ENCODE data around the gene SYNE2.
"Not testable (repeated sequence)": the region's sequence is repeated elsewhere in the genome, so short reads cannot be mapped to it uniquely, and the experiment has no call there.

The SYNE2 gene

DNA sequence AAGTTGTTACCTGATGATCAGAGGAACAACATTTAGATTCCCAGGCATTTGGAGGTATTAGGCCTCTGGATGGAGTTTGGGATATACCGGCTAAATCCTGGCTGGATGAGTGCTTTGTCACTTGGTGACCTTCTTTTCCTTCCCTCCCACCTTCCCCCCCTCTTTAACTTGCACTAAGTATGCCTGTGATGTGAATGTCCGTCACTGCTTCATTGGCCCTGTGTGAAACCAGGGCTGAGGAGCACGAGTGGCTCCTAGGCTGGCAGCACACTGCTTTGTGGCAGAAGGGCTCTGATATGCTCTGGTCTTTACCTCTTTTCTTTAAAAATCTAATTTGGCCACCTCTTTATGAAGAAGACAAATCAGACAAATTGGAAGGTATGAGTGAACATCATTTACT, 345.7 kb downstream of the SYNE2 start:
- DNase-seq = no peak

DNA sequence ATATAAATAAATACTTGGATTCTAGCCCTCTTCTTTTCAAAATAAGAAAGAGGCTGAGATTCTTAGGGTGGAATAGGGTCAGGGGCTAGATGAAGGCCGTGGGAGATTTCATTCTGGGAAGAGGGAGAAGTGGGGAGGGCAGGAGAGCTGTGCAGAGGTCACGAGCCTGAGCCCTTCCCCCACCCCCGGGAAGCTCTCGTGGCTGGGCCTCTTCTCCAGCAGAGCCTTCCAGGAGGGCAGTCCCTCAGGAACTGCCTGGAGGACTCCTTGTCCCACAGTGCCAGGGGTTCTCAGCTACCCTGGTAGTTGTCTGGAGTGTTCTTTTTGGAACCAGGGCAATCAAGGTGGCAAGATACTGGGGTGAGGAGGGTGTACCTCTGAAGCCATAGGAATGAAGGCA, 347.4 kb downstream of the SYNE2 start:
- DNase-seq = no peak

DNA sequence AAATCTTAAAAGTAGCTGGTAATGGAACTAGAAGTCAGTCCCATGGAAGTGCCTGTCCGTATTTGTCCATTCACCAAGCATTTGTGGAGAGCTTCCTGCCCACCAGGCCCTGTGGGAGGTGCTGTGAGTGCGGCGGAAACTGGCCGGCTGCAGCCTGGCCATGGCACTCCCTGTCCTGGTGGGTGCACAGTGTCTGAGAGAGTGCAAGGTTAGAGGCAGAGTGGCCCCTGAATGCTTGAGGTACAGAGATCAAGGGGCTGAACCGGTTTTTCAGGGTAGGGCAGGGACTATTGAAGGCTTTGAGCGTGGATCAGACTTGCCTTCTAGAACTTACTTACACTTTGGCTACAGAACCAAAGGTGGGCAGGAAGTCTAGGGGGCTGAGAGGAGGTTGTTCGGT, 348.5 kb downstream of the SYNE2 start:
- no peak for DNase-seq

DNA sequence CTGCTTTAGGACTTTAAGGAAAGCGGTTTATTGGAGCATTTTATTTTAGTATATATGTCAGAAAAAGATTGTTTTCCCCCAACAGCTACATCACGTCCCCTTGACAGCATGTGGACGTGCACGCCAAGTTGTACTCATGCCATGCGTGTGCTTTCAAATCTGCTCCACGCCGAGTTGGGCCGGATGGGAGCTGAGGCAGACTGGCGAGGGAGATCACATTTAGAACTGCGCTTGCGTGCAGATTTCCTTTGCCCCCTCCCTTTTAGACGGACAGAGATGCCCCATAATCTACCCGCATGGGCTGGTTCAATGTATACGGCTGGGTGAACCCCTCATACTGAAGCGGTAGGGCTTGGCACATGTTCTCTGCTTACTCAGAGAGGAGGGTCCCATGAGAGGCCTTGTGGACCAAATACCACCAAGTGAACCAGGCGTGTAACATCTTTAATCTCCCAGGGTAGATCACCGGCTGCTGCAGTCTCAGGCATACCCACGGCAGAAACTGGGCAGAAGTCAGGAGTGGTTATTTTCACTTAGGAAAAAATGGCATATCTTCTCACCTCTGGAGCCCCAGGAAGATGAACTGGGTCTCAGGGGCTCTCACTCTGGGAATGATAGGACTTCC, 349.2 kb downstream of the SYNE2 start:
- DNase-seq = no peak

DNA sequence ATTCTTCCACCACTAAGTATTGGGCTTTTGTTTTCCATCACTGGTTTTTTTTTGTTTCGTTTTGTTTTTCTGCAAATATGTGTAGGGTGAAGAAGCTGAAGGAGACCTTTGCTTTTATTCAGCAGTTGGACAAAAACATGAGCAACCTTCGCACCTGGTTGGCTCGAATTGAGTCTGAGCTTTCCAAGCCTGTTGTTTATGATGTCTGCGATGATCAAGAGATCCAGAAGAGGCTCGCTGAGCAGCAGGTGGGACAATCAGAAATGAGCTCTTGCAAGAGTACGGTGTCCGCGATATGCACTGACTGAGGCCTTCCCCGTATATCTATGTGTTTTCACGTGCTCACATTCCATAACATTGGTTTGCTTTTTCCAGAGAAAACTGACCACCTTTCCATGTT, 349.9 kb downstream of the SYNE2 start:
- DNase-seq = no peak

DNA sequence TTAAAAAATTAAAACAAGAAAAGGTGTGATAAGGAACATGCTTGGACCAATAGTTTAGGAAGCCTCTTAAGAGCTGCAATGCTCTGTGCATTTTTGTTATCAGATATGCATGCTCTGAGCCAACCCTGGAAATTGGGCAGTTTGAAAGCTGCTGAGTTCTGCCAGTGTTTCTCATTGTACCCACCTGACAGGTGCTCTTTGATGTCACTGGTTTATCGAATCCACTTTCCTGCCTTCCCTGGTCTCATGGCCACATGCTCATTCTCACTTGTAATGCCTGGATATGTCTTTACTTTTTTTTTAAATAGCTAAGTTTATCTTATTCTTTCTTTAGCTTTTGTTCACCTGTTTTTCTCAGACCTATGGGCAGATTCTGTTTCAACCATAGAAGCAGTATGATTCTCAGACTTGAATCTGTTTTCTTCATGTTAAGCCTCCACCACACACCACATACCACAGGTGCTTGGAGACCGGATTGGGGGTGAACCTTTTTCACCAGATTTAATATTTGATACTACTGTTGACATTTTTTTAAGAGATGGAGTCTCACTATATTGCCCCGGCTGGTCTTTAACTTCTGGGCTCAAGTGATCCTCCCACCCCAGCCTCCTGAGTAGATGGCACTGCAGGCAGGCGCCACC, 350.7 kb downstream of the SYNE2 start:
- no peak for DNase-seq

DNA sequence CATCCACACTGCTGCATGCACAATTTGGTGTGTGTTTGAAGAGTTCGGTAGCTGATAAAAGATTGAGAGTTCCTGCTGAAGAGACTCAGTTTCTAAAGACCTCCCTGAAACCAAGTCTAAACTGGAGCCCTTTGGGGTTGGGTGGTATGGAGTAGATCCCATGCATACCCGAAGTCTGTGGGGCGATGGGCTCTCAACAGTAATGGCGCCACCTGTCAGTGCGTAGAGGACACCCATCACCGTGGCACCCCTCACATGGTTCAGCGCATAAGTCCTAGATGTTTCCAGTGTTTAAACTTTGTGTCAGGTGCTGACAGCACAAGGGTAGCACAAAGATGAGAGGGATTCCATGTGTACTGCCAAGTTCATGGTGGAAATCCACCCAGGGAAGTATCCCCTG, 355.5 kb downstream of the SYNE2 start:
- DNase-seq = no peak

DNA sequence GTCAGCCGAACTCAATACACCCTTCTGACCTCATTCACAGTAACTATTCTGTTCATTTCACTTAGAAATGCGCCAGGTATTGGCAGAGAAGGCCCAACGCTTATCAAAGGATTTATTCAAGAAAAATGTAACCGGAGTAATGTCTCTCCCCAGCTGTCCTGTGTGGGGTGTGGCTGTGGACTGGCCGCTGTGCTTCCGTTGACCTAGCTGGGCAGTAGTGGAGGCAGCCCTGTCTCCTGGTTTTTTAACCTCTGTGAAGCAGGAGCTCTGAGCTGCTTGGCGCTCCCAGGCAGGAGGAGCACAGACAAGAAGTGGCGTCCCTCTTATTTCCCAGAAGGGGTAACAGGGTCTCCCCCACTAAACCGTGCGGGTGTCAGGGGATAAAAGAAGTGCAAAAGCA, 356.2 kb downstream of the SYNE2 start:
- DNase-seq = no peak

DNA sequence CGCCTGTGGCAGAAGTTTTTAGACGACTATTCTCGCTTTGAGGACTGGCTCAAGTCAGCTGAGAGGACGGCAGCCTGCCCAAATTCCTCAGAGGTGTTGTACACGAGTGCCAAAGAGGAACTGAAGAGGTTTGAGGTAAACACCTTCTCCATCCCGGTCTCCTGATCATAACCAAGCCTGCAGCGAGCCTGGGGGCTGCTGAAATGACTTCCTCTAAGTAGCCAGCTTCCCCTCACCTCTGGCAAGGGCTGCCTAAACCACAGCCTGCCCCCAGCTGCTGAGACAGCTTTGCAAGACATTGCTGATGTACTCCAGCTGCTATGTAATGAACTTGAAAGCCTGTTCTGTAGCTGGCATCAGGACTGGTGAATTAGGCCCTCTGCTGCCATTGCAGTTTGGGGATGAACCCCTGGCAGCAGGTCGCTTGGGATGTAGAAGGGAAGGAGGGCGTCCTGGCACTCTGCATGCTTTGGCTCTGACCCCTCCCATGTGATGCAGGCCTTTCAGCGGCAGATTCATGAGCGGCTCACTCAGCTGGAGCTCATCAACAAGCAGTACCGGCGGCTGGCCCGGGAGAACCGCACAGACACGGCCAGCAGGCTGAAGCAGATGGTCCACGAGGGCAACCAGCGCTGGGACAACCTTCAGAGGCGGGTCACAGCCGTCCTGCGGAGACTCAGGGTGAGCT, 356.8 kb downstream of the SYNE2 start:
- no peak for DNase-seq

DNA sequence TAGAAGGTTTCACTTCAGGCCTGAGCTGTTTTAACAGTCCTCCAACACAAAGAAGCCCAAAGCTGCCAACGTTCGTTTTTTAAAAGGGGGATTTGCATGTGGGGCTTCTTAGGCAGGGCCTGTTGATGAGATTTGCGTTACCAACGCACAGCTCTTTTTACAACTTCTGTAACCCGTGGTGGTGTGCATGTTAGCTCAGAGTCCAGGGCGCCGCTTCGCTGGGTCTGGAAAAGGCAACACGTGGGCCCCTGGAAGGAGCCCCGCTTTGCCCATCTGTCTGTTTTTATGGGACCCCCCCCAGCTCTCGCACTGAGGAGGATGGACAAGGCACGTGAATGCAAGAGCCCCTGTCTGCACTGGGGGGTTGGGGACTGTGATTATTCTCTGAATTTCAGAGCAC, 357.4 kb downstream of the SYNE2 start:
- no peak for DNase-seq

DNA sequence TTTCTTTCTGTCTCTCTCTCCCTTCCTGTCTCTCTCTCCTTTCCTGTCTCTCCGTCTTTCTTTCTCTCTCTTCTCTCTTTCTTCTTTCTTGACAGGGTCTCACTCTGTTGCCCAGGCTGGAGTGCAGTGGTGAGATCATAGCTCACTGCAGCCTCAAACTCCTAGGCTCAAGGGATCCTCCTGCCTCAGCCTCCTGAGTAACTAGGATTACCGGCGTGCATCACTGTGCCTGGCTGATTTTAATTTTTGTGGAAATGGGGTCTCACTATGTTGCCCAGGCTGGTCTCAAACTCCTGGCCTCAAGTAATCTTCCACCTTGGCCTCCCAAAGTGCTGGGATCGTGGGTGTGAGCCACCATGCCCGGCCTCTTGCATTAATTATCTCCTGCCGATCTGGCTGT, 358.1 kb downstream of the SYNE2 start:
- not testable (repeated sequence) for DNase-seq

DNA sequence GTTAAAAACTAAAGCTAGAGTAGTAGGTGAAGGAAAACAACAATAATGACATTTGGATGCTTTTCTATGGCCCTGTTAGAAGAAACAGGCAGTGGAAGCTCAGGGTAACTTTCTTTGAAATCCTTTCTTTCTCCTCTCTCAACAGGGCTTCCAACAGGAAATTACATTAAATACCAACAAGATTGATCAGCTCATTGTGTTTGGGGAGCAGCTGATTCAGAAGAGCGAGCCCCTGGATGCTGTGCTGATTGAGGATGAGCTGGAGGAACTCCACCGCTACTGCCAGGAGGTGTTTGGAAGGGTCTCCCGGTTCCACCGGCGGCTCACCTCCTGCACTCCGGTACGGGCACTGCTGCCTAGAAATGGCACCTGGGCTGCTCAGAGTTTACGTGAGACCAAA, 359.9 kb downstream of the SYNE2 start:
- no peak for DNase-seq

DNA sequence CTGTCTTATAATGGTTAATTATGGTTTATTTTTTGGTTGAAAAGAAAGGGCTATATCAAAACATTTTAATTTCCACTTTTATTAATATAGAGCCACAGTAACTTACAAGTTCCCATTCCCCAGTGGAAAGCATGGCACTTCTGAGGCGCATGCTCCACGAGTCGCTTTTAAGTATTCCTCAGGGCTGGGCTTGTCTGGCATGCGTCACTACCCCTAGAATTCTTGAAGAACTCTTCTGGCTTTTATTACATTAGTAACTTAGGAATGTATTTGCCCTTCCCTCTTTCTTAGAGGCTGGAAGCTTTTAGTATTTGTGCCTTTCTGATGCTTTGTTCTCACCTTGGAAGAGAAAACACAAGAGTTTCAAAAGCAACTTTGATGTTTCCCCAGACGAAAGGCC, 360.3 kb downstream of the SYNE2 start:
- no peak for DNase-seq

DNA sequence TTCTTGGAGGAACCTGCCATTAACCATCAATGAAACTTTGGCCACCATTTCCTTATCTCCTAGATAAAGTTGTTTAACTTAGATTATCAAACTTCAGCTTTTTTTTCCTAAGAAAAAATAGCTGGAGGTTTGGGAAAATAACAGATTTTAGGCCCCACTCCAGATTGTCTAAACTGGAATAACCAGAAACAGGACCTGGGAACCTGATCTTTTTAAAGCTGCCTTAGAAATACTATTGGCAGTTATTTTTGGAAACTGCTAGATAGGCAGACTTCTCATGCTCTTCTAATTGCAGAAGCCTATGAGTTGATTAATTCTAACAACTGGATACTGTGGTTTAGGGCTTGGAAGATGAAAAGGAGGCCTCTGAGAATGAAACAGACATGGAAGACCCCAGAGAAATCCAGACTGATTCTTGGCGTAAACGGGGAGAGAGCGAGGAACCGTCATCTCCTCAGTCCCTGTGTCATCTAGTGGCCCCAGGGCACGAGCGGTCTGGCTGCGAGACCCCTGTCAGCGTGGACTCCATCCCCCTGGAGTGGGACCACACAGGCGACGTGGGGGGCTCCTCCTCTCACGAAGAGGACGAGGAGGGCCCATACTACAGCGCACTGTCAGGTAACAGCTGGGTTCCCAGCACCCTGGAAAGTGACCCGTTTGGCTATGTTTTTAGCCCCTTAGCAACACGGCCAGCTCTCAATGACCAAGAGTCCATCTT, 361.2 kb downstream of the SYNE2 start:
- DNase-seq = no peak

DNA sequence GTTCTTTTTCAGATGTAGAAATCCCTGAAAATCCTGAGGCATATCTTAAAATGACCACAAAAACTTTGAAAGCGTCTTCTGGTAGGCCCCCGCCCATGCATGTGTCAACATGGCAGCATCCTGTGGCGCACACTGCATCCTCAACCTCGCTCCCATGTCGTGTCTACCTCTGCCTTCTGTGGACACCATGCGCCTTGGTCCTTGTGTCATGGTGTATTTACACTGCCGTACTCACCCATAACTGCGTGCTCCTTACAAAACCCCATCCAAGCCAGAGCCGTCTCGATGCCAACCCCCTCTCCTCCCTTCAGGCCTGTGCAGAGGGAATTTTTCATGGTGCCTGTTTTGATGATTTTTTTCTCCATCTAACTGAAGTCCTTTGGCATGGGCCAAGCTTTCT, 362.5 kb downstream of the SYNE2 start:
- no peak for DNase-seq

DNA sequence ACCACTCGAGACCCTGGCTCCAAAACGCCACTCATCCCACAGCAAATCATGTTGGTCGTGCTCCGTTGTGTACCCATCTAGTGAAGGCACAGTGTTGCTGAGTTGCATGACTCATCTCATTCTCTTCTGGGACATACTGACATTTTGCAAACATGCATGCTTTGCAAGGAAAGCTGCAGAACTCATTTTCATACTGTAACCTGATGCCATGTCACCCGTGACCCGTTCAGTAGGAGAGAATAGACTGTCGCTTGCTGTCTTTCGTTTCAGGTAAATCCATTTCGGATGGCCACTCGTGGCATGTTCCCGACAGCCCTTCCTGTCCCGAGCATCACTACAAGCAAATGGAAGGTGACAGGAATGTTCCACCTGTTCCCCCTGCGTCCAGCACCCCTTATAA, 363.2 kb downstream of the SYNE2 start:
- DNase-seq = no peak

DNA sequence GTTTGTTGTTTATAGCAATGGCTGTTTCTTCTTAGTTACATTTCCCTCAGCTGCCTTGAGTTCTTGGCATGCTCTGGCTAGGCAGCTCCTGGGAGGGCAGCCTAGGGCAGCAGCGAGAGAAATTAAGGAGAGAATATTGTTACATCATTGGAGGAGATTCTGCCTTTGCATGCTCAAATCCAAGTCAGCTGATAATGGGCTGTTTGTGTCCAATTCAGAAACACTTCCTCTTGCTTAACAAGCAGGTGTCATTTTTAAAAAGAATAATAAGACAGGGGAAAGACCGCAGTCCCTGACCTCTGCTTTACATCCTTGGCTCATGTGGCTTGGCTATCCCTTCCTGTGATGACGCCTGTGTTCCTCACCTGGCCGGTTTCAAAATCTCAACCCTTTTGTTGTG, 364.5 kb downstream of the SYNE2 start:
- DNase-seq = no peak

DNA sequence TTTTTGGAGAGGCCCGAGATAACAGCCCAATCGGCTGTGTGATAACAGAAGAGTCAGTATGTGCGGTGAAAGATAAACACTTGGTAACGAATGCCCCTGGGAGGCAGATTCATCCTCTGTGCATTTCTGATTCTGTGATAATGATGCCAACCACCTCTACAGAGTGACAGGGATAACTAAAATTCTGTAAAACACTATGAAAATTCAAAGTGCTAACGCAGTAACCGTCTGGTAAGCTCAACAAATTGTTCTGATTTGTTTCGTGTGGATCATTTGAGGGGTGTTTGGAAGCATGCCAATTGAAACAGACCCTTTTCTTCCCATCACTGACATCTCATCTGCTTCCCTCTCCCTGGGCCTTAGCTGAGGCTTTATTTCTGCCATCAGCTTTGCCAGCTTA, 365.0 kb downstream of the SYNE2 start:
- DNase-seq = no peak

DNA sequence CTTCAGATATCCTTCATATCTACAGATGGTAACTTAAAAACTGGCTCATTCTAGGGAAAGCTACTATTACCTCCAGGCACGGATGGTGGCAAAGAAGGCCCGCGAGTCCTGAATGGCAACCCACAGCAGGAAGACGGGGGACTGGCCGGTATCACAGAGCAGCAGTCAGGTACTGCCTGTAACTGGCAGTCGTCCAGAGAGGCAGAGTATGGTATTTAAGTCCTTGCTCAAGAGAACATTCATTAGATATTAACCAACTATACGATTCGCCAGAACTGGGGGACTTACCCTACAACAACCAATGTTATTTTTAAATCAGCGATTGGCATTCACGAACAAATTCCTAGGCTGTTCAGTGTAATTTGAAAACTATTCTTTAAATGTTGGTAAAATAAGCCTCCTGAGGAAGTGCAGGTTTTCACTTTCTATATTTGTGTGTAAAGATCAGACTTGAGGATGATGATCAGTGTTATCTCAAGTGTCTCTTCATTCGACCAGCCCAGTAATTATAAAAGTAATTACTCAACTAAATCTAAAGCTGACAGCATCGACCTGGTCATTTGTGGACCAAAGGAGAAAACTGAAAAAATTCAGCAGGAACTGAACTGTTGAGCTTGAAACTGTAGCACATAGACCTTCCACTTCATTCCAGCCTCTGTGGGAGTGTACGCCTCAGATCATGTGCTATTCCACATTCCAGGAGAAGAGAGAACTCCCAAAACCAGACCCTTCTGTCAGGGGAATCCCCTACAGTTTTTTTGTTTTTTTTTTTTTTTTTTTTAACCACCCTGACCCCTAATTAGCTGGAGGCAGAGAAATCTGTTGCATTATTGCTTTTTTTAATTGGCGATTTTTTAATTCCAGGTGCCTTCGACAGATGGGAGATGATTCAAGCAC, 365.8 kb downstream of the SYNE2 start:
- no peak for DNase-seq

DNA sequence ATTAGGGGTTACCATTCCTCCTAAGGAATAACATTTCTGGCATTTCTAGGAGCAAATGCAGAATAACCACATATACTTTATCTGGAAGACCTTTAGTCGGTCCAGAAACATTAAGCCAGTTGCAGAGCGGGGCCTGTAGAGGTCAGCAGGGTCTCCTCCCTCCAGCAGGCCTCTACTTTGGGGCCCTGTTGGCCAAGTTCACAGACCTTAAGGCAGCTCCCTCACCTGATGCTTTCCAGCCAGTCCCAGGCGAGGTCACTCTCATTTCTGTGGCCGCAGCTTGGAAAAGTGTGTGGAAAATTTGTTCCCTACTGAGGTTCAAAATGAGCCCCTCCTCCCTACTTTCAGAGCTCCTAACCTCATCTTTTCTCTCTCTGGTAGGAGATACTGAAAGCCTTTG, 367.3 kb downstream of the SYNE2 start:
- DNase-seq = no peak

DNA sequence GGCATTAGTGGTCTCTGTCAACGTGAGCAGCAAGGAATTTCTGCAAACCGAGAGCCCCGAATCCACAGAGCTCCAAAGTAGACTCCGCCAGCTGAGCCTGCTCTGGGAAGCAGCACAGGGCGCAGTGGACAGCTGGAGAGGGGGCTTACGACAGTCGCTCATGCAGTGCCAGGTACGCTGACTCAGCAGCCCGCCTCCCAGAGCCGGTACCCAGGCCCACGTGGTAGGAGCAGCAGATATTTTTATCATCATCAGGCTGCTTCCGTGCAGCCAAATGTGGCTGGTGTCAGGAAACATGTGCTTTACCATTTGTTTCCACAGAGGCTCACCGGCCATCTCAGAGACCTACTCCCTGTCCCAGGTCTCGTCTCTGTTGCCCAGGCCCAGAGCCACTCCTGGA, 367.7 kb downstream of the SYNE2 start:
- no peak for DNase-seq

DNA sequence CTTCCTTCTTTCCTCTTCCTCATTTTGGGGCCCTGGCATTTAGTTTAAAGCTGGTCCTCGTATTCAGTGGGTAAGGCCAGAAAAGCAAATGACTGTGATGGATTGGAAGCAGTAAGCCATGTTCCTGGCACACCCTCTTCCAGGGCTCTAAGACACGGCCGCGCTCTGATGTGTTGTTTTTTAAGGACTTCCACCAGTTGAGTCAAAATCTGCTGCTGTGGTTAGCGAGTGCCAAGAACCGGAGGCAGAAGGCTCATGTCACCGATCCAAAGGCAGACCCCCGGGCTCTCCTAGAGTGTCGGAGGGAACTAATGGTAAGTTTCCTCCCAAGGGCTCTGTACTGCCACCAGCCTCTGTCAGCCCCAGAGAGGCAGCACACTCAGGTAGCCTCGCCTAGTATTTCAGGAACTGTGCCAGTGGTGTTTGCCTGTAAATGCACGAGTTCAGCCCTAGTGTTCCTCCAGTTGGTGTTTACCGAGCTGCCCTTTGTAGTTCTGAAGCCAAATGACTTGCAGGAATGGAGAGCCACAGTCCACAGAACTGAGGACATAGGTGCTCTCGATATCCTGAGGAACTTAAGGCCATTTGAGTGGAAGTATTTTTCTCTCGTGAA, 368.7 kb downstream of the SYNE2 start:
- DNase-seq = no peak
